HG02610 (cell line): Measurements from ENCODE around the gene HLA-DRA.

Source experiments
- ATAC-seq: cut with Tn5 transposase; IDR thresholded peaks from one replicate; pipeline ENCODE4 v1.9.1; 2021; ENCODE audit warnings: mild to moderate bottlenecking, moderate library complexity; ENCODE audit not compliant: unreplicated experiment

Gene HLA-DRA

DNA sequence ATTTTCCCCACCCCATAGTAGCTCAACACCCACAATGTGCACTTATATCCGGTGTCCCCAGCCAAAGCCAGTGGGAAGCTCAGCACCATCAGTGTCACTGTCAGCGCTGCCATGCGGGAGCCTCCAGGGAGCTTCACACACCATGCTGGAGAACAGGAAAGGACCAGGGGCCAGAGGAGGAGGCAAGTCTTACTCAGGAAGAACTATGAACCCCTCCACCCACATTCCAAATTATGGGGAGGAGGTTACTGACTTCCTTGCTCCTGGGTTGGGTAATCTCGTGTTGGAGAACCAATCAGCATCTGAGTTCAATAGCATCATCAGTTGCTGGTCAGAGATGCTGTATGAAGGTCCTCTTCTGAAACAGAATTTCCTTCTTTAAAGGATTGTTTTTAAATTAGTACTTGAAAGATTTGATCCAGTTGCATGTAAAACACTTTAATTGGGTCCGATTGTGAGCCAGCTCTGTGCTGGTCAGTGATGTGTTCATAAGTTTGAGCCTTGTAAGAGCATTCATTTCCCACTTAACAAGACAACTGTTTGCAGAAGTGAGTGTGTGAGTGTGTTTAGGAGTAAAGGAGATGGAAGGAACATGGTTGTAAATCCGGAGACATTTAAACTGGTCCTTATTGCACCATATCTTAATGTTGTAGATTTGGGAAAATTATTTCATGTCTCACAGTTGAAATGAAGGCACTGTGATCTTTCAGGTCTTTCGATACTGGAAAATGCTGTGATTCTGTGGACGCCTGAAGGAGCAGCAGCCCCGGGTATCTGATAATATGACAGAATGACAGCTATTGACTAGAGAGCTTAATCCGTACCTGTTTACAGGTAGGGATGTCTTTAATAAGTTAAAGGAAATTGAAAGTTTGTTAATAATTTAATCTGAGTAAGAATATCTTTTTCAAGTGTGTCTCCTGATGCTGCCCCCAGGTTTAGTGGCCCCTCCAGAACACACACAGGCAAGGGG, 34.0 kb downstream of the HLA-DRA start:
- ATAC-seq: peak; percentile 95

GRCh38 chr6:32475392-32476206, 35.9 kb downstream of the HLA-DRA start:
- no peak for ATAC-seq

DNA sequence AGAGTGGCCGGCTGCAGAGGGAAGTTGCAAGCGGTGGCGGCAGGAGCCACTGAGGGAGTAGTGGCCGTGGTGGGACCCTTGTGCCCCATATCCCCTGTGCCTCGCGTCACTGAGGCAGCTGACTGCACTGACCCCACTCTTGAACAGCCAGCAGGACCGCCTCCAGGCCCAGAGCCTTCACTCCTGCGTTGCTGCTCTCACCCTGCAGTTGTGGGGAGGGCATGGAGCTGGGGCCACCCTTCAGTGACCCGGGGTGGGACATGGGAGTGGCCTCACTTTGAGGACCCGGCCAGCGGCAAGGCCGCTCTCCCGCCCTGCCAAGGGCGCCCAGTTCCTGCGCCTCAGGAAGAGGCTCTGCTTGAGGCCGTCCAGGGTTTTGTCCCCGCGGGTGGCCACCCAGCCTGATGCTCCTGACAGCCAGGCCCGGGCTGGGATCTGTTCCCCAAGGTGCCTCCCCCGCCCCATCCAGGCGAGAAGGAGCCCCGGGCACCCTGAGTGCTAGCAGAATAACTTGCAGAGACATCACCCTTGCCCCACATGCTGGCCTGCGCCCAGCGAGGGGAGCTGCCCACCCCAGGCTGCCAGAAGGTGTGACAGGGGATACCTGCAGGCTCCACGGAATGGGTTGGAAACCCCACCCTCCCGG, 44.4 kb downstream of the HLA-DRA start:
- ATAC-seq: no peak

GRCh38 chr6:32484614-32484998, 44.9 kb downstream of the HLA-DRA start:
- ATAC-seq: no peak

DNA sequence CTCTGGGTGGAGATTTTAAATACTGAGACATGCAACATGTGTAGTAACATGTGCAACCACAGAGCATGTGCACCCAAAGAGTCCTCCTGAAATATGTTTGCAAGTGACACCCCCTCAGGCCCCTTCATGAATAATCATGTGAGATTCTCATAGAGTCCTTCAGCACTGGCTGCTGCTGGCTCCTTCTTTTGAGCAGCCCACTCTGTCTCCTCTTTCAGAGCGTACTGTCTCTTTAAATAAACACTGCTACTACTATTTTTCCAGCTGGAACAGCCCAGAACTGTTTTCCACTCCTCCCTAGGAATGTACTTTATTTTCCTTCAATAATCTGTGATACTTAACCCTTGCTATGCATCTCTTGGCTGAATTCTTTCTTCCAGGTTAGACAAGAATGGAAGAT, 48.4 kb downstream of the HLA-DRA start:
- ATAC-seq: no peak

DNA sequence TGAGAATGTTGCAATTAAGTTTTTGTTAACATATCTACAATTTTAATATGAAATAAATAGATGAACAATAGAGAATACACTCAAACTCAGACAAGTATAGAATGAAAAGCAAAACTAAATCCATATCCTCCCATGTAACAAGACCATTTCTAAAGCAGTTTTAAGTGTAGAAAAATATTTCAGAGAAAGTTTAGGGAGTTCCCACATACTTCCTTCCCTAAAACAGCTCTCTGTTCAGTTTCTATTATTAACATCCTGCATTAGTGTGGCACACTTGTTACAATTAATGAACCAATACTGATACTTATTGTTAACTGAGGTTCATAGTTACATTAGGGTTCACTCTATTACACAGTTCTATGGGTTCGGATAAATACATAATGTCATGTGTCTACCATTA, 52.0 kb downstream of the HLA-DRA start:
- ATAC-seq: no peak

- ATAC-seq: no peak
Observed at GRCh38 chr6:32492351-32492750, 52.7 kb downstream of the HLA-DRA start.
